ENCODE data around the gene FMNL2.

The FMNL2 gene

DNA sequence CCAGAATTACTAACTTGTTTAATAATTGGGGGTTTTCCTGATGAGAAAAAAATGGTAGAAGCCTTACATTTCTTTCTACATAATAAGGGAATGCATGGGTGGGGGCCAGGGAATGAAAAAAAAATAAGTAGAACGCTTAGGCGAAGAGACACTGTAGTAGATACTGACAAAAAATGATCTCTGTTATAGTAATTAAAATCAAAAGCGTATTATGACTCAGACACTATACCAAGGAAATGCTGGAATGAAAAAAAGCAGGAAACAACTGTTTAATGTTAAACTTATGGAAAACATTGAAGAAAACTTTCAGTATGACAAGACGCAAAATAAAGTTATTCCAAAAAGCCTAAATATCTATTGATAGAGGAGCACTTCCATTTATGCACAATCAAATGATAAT, 339.4 kb downstream of the FMNL2 start:
- Histone ChIP-seq H3K14ac (ENCODE audit: low read length in 2 of 2) (no peak overlapping the region), H2BK12ac (ENCODE audit: low read length in 2 of 2) (no peak overlapping the region), H2BK15ac (ENCODE audit: low read depth, poor library complexity, severe bottlenecking) (no peak overlapping the region), H2AK5ac (ENCODE audit: low read length, severe bottlenecking) (no peak overlapping the region), H2AFZ (ENCODE audit: low read depth, low read length) (no peak overlapping the region), H3K27me3 (ENCODE audit: control insufficient read depth in 1 of 2, insufficient read depth in 1 of 2, low read length in 2 of 2) (no peaks in the 10 kb centered on the region), H4K91ac (ENCODE audit: low read length) (no peak overlapping the region), H3K9me3 (ENCODE audit: control insufficient read depth, low read length) (no peaks in the 10 kb centered on the region), H3K79me1 (replicated peaks; ENCODE audit: low read length, poor library complexity, severe bottlenecking) (peaks cover 9% of the 10 kb centered on the region), H3K4me1 (ENCODE audit: control insufficient read depth, insufficient read depth, low read depth, low read length) (no peaks in the 10 kb centered on the region), H3K36me3 (ENCODE audit: control insufficient read depth in 1 of 2, insufficient read depth in 2 of 2, low read depth in 1 of 2, low read length in 2 of 2) (peaks cover 13 to 100% of the 10 kb centered on the region in 2 experiments), H3K18ac (ENCODE audit: low read depth in 1 of 2, low read length in 2 of 2) (no peak overlapping the region), H3K4me2 (ENCODE audit: low read length, poor library complexity, severe bottlenecking) (no peak overlapping the region), H4K8ac (ENCODE audit: low read length) (no peak overlapping the region), H3K23ac (ENCODE audit: low read length in 2 of 2) (no peak overlapping the region), H3K9ac (ENCODE audit: low read length) (no peak overlapping the region), H2BK5ac (ENCODE audit: low read depth, low read length, poor library complexity, severe bottlenecking) (no peak overlapping the region), H3K27ac (ENCODE audit: low read length, poor library complexity, severe bottlenecking) (no peak overlapping the region), H2BK120ac (ENCODE audit: low read depth, low read length) (no peak overlapping the region), H3K4ac (ENCODE audit: low read depth in 1 of 2, low read length in 2 of 2) (no peak overlapping the region), H3K4me3 (ENCODE audit: insufficient read depth in 1 of 2, low read depth in 1 of 2, low read length in 2 of 2) (no peak overlapping the region)
- DNase-seq, result no peak
- WGBS, result no CpG with 5 or more reads among the region's 4 CpGs

DNA sequence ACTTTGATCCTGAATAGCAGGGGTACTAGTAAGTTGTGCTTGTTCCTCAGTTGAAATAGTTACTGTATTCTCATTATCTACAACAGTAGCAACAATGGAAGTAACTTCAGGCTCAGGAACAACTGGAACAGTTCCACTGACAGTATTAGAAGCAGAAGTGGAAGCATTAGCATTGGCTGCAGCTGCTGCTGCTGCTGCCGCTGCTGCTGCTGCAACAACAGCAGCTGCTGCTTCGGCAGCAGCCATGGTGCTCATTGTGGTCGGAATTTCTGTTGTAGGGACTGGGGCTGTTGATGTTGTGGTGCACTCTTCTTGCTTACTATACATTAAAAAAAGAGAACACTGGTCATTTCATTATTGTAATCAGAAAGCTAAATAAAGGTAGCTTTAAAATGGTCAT, 341.5 kb downstream of the FMNL2 start:
- H2AK5ac ChIP-seq (ENCODE audit: low read length, severe bottlenecking), result no peak overlapping the region
- H2AFZ ChIP-seq (ENCODE audit: low read depth, low read length), result no peak overlapping the region
- no peak overlapping the region for H3K4me2 ChIP-seq (ENCODE audit: low read length, poor library complexity, severe bottlenecking)
- no peak overlapping the region for H3K23ac ChIP-seq (ENCODE audit: low read length in 2 of 2)
- H3K79me1 ChIP-seq (replicated peaks; ENCODE audit: low read length, poor library complexity, severe bottlenecking), result peaks cover 8% of the 10 kb centered on the region
- H3K4me1 ChIP-seq (ENCODE audit: control insufficient read depth, insufficient read depth, low read depth, low read length), result no peaks in the 10 kb centered on the region
- no peak overlapping the region for H3K4me3 ChIP-seq (ENCODE audit: insufficient read depth in 1 of 2, low read depth in 1 of 2, low read length in 2 of 2)
- no peak overlapping the region for H3K18ac ChIP-seq (ENCODE audit: low read depth in 1 of 2, low read length in 2 of 2)
- H4K8ac ChIP-seq (ENCODE audit: low read length), result no peak overlapping the region
- H3K9ac ChIP-seq (ENCODE audit: low read length), result no peak overlapping the region
- no peak overlapping the region for H2BK15ac ChIP-seq (ENCODE audit: low read depth, poor library complexity, severe bottlenecking)
- H3K14ac ChIP-seq (ENCODE audit: low read length in 2 of 2), result no peak overlapping the region
- H2BK5ac ChIP-seq (ENCODE audit: low read depth, low read length, poor library complexity, severe bottlenecking), result no peak overlapping the region
- no peak for DNase-seq
- H3K9me3 ChIP-seq (ENCODE audit: control insufficient read depth, low read length), result no peaks in the 10 kb centered on the region
- no peak overlapping the region for H3K4ac ChIP-seq (ENCODE audit: low read depth in 1 of 2, low read length in 2 of 2)
- H3K36me3 ChIP-seq (ENCODE audit: control insufficient read depth in 1 of 2, insufficient read depth in 2 of 2, low read depth in 1 of 2, low read length in 2 of 2), result peaks cover 16 to 98% of the 10 kb centered on the region in 2 experiments
- no peak overlapping the region for H2BK12ac ChIP-seq (ENCODE audit: low read length in 2 of 2)
- WGBS, result 90% methylated on average over 1 of the region's 3 CpGs
- H2BK120ac ChIP-seq (ENCODE audit: low read depth, low read length), result no peak overlapping the region
- no peaks in the 10 kb centered on the region for H3K27me3 ChIP-seq (ENCODE audit: control insufficient read depth in 1 of 2, insufficient read depth in 1 of 2, low read length in 2 of 2)
- no peak overlapping the region for H4K91ac ChIP-seq (ENCODE audit: low read length)
- no peak overlapping the region for H3K27ac ChIP-seq (ENCODE audit: low read length, poor library complexity, severe bottlenecking)

DNA sequence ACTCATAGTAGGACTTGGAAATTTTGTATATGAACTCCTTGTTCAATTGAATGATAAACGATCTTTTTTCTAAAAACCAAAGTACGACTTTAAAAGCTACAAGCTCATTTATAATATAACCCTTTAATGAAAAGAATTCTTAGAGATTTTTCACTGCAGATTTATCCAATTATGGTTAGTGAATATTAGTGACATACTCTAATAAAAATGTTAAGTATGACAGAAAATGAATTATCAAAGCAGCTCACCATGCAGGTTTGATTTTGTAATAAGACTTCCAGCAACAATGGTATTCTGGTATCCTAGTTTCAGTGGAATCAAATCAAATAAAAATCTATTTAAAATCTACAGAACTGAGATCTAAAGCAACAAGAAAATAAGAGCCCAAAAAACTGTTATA, 343.8 kb downstream of the FMNL2 start:
- H3K4me2 ChIP-seq (ENCODE audit: low read length, poor library complexity, severe bottlenecking), result no peak overlapping the region
- H3K4ac ChIP-seq (ENCODE audit: low read depth in 1 of 2, low read length in 2 of 2), result no peak overlapping the region
- H3K36me3 ChIP-seq (ENCODE audit: control insufficient read depth in 1 of 2, insufficient read depth in 2 of 2, low read depth in 1 of 2, low read length in 2 of 2), result peaks cover 16 to 86% of the 10 kb centered on the region in 2 experiments
- no peak overlapping the region for H2BK12ac ChIP-seq (ENCODE audit: low read length in 2 of 2)
- H4K8ac ChIP-seq (ENCODE audit: low read length), result no peak overlapping the region
- no peak overlapping the region for H3K23ac ChIP-seq (ENCODE audit: low read length in 2 of 2)
- no peak overlapping the region for H3K9ac ChIP-seq (ENCODE audit: low read length)
- no peak overlapping the region for H2BK15ac ChIP-seq (ENCODE audit: low read depth, poor library complexity, severe bottlenecking)
- H3K9me3 ChIP-seq (ENCODE audit: control insufficient read depth, low read length), result no peaks in the 10 kb centered on the region
- H2BK120ac ChIP-seq (ENCODE audit: low read depth, low read length), result no peak overlapping the region
- no peak overlapping the region for H2BK5ac ChIP-seq (ENCODE audit: low read depth, low read length, poor library complexity, severe bottlenecking)
- H3K4me3 ChIP-seq (ENCODE audit: insufficient read depth in 1 of 2, low read depth in 1 of 2, low read length in 2 of 2), result no peak overlapping the region
- H2AFZ ChIP-seq (ENCODE audit: low read depth, low read length), result no peak overlapping the region
- H4K91ac ChIP-seq (ENCODE audit: low read length), result no peak overlapping the region
- WGBS, result no CpG with 5 or more reads among the region's 2 CpGs
- no peak overlapping the region for H2AK5ac ChIP-seq (ENCODE audit: low read length, severe bottlenecking)
- H3K27ac ChIP-seq (ENCODE audit: low read length, poor library complexity, severe bottlenecking), result no peak overlapping the region
- H3K18ac ChIP-seq (ENCODE audit: low read depth in 1 of 2, low read length in 2 of 2), result no peak overlapping the region
- no peaks in the 10 kb centered on the region for H3K27me3 ChIP-seq (ENCODE audit: control insufficient read depth in 1 of 2, insufficient read depth in 1 of 2, low read length in 2 of 2)
- H3K79me1 ChIP-seq (replicated peaks; ENCODE audit: low read length, poor library complexity, severe bottlenecking), result peaks cover 9% of the 10 kb centered on the region
- H3K14ac ChIP-seq (ENCODE audit: low read length in 2 of 2), result no peak overlapping the region
- peaks cover 3% of the 10 kb centered on the region for H3K4me1 ChIP-seq (ENCODE audit: control insufficient read depth, insufficient read depth, low read depth, low read length)
- no peak for DNase-seq

DNA sequence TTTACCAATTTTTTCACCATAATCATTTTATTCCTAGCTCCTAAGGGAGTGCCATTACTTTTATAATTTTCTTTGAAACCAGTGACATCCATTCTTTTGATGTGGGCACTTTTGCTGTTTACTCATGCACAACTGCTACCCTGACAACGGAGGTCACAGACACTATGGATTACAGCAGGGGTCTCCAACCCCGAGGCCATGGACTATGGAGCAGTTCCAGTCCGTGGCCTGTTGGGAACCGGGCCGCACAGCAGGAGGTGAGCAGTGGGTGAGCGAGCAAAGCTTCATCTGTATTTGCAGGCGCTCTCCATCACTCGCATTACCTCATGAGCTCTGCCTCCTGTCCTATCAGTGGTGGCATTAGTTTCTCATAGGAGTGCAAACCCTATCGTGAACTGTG, 347.7 kb downstream of the FMNL2 start:
- peaks cover 5% of the 10 kb centered on the region for H3K79me1 ChIP-seq (replicated peaks; ENCODE audit: low read length, poor library complexity, severe bottlenecking)
- H3K27me3 ChIP-seq (ENCODE audit: control insufficient read depth in 1 of 2, insufficient read depth in 1 of 2, low read length in 2 of 2), result no peaks in the 10 kb centered on the region

More for the DNA sequence above, 347.7 kb downstream of the FMNL2 start:
- Histone ChIP-seq H3K4me1 (ENCODE audit: control insufficient read depth, insufficient read depth, low read depth, low read length) (peaks cover 3% of the 10 kb centered on the region), H3K14ac (ENCODE audit: low read length in 2 of 2) (no peak overlapping the region), H4K8ac (ENCODE audit: low read length) (no peak overlapping the region), H2BK120ac (ENCODE audit: low read depth, low read length) (no peak overlapping the region), H2BK15ac (ENCODE audit: low read depth, poor library complexity, severe bottlenecking) (no peak overlapping the region), H3K36me3 (ENCODE audit: control insufficient read depth in 1 of 2, insufficient read depth in 2 of 2, low read depth in 1 of 2, low read length in 2 of 2) (peaks cover 7 to 52% of the 10 kb centered on the region in 2 experiments), H3K4me2 (ENCODE audit: low read length, poor library complexity, severe bottlenecking) (no peak overlapping the region), H2AFZ (ENCODE audit: low read depth, low read length) (no peak overlapping the region), H4K91ac (ENCODE audit: low read length) (no peak overlapping the region), H3K4ac (ENCODE audit: low read depth in 1 of 2, low read length in 2 of 2) (no peak overlapping the region), H2BK12ac (ENCODE audit: low read length in 2 of 2) (no peak overlapping the region), H3K9ac (ENCODE audit: low read length) (no peak overlapping the region), H3K18ac (ENCODE audit: low read depth in 1 of 2, low read length in 2 of 2) (no peak overlapping the region), H2AK5ac (ENCODE audit: low read length, severe bottlenecking) (no peak overlapping the region), H3K27ac (ENCODE audit: low read length, poor library complexity, severe bottlenecking) (no peak overlapping the region), H3K4me3 (ENCODE audit: insufficient read depth in 1 of 2, low read depth in 1 of 2, low read length in 2 of 2) (no peak overlapping the region), H2BK5ac (ENCODE audit: low read depth, low read length, poor library complexity, severe bottlenecking) (no peak overlapping the region), H3K9me3 (ENCODE audit: control insufficient read depth, low read length) (no peaks in the 10 kb centered on the region), H3K23ac (ENCODE audit: low read length in 2 of 2) (no peak overlapping the region)
- DNase-seq, result no peak
- over 99% methylated on average over 9 of the region's 9 CpGs for WGBS

Data from mesenchymal stem cell (in vitro differentiated cells and primary cell).